ENCODE data around the gene PECR.

PECR gene

DNA sequence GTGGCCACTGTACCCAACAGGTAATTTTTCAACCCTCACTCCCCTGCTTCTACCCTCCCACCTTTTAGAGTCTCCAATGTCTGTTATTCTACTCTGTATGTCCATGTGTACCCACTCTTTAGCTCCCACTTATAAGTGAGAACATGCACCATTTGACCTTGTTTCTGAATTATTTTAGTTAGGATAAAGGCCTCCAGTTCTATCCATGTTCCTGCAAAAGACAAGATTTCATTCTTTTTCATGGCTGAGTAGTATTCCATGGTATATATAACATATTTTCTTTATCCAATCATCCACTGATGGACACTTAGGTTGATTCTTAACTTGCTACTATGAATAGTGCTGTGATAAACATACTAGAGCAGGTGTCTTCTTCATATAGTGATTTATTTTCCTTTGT, 9.1 kb downstream of the PECR start:
- TF ChIP-seq, protein P1, sequence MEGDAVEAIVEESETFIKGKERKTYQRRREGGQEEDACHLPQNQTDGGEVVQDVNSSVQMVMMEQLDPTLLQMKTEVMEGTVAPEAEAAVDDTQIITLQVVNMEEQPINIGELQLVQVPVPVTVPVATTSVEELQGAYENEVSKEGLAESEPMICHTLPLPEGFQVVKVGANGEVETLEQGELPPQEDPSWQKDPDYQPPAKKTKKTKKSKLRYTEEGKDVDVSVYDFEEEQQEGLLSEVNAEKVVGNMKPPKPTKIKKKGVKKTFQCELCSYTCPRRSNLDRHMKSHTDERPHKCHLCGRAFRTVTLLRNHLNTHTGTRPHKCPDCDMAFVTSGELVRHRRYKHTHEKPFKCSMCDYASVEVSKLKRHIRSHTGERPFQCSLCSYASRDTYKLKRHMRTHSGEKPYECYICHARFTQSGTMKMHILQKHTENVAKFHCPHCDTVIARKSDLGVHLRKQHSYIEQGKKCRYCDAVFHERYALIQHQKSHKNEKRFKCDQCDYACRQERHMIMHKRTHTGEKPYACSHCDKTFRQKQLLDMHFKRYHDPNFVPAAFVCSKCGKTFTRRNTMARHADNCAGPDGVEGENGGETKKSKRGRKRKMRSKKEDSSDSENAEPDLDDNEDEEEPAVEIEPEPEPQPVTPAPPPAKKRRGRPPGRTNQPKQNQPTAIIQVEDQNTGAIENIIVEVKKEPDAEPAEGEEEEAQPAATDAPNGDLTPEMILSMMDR (IDR thresholded peaks at IDR 0.05; ENCODE audit: low read length, missing control alignments), result no peak
- no peak for DNase-seq (ENCODE audit: low read depth)
- no peak overlapping the region for H3K4me3 ChIP-seq (replicated peaks; ENCODE audit: low read depth, low read length)

DNA sequence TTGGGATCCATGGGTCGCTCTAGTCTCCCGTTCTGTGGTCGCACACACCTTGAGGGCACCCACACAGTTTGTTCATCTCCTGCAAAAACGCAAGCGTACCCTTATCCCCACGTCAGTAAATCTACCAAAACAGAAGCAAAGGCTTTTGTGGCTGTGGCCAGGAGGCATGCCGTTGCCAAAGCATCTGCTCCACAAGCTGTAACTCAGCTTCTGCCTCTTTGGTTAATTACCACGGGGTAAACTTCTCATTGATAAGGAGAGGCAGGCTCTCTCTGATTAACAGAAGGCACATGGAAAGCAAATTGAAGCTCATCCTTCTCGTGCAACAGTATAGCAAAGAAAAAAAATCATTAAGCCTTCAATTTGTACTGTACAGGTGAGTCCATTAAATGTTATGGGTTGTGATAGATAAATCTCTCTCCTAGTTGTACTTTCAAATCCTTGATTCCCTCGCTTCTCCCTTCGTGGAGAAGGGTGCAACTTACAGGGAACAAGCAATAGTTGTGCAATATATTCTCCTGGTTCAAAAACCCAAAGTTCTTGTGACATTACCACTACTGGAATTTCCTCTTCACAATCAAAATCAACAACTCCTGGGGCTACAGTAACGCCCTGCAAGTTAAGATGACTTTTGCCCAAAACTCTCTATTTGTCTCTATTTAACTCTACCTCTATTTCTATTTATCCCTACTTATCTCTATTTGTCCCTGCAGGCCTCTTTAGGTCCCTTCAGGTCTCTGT, 10.3 kb downstream of the PECR start:
- DNase-seq (ENCODE audit: low read depth), result peak; percentile 47
- TF ChIP-seq, protein P1 (IDR thresholded peaks at IDR 0.05; ENCODE audit: low read length, missing control alignments), result no peak
- H3K4me3 ChIP-seq (replicated peaks; ENCODE audit: low read depth, low read length), result no peak overlapping the region

DNA sequence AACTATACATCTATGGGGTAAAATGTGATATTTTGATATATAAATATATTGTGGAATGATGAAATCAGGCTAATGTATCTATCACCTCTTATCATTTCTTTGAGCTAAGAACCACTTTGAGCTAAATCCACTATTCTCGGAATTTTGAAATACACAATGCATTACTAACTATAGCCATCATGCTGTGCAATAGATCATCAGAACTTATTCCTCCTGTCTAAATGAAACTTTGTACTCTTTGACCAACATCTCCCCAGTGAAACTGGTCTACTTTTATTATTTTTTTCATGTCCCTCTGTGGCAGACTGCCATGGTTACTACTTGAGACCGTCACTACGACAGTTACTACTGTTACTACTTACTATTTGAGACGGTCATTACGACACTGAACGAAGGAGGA, 11.4 kb downstream of the PECR start:
- H3K4me3 ChIP-seq (replicated peaks; ENCODE audit: low read depth, low read length), result no peak overlapping the region
- TF ChIP-seq, protein P1 (IDR thresholded peaks at IDR 0.05; ENCODE audit: low read length, missing control alignments), result no peak
- DNase-seq (ENCODE audit: low read depth), result no peak

DNA sequence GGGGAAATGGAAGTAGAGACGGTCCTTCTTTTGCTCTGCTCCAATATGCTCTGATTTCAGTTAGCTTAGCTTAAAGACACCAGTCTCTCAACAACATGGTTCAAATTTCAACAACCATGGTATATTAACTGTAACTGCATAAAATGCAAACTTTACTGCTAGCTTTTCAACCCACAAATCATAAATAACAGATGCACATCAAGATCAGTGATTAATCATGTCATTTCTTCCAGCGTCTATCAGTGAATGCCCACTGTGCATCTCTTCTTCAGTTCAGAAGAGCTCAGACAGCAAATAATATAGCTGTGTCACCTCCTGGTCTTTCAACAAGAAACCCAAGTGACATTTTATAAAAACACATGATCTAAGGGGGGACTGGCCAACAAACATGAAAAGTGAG, 12.6 kb downstream of the PECR start:
- no peak overlapping the region for H3K4me3 ChIP-seq (replicated peaks; ENCODE audit: low read depth, low read length)
- DNase-seq (ENCODE audit: low read depth), result no peak
- TF ChIP-seq, protein P1 (IDR thresholded peaks at IDR 0.05; ENCODE audit: low read length, missing control alignments), result no peak

DNA sequence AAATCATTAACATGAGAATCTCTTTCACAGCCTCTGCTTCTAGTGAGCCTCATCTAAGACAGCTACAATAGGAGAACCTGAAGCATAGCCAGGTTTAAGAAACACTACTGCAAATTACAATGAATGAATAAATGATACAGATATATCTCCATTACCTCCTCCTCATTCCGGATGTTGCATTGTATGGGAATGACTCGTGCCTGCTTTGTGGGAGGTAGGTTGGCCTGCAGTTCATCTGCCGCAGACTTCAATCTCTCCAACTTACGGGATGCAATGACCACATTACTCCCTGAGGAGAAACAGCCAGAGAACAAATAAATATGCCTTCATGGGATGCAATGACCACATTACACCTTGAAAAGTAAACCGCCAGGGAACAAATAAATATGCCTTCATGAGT, 15.4 kb downstream of the PECR start:
- no peak overlapping the region for H3K4me3 ChIP-seq (replicated peaks; ENCODE audit: low read depth, low read length)
- TF ChIP-seq, protein P1 (IDR thresholded peaks at IDR 0.05; ENCODE audit: low read length, missing control alignments), result no peak
- DNase-seq (ENCODE audit: low read depth), result peak; percentile 85

DNA sequence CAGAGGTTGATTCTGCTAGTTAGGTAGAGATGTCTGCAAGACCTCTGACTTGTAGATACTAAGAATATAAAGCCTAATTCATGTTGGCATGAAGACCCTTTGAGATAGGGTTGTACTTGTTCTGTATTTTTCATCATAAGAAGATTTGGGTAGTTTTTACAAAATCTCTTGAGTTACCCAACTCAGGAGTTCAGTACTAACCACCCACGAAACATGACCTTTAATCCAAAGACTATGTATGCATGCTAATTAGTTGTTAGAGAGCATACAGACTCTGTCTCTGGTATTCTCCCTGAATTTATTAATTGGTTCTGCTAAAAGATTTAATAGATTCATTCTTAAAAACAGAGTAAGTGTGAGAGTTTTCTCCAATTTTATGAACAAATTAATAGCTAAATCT, 16.9 kb downstream of the PECR start:
- DNase-seq (ENCODE audit: low read depth), result no peak
- TF ChIP-seq, protein P1 (IDR thresholded peaks at IDR 0.05; ENCODE audit: low read length, missing control alignments), result no peak
- no peak overlapping the region for H3K4me3 ChIP-seq (replicated peaks; ENCODE audit: low read depth, low read length)

Measured in fibroblast of pulmonary artery (primary cell).